Thyroid gland (tissue), 4 donors: ENCODE results near the gene VCPKMT.

Experiments
- CTCF ChIP-seq, 6 experiments: fragments of 200-600 bp in 3 of 6; fragments of 450-650 bp in 3 of 6; sonication (generic) in 3 of 6; IDR thresholded peaks; one replicate each; pipeline ENCODE4 v1.5.1; 2016 to 2019; ENCODE audit warnings: antibody characterized with exemption in 6 of 6, mild to moderate bottlenecking in 2 of 6, inconsistent platforms in 1 of 6, moderate library complexity in 1 of 6
- POLR2A ChIP-seq, 2 donors: fragments of 450-650 bp; IDR thresholded peaks; one replicate each; pipeline ENCODE4 v1.6.1; 2017; ENCODE audit warnings: antibody characterized with exemption in 2 of 2, mild to moderate bottlenecking in 2 of 2, moderate library complexity in 1 of 2

GRCh38 chr14:50094056-50094755, 22.2 kb downstream of the VCPKMT start:
- TF ChIP-seq CTCF (IDR thresholded peaks at IDR 0.05) (no peak), POLR2A (IDR thresholded peaks at IDR 0.05) (no peak)
